PFSK-1 (cell line): ENCODE data around the gene CCDC177.

ENCODE experiments used
- POLR2AphosphoS5 ChIP-seq: IDR thresholded peaks from 2 replicates; pipeline ENCODE4 v1.6.1; 2012; ENCODE audit warnings: low read depth, mild to moderate bottlenecking, control low read depth, low read length, moderate library complexity
- SIN3A ChIP-seq: IDR thresholded peaks from 2 replicates; pipeline ENCODE4 v1.6.1; 2012; ENCODE audit warnings: mild to moderate bottlenecking, low read length, moderate library complexity, borderline replicate concordance; ENCODE audit not compliant: insufficient read depth
- TAF1 ChIP-seq: IDR thresholded peaks from 2 replicates; pipeline ENCODE4 v1.6.1; 2012; ENCODE audit warnings: low read length, control low read depth, borderline replicate concordance; ENCODE audit not compliant: insufficient read depth

DNA sequence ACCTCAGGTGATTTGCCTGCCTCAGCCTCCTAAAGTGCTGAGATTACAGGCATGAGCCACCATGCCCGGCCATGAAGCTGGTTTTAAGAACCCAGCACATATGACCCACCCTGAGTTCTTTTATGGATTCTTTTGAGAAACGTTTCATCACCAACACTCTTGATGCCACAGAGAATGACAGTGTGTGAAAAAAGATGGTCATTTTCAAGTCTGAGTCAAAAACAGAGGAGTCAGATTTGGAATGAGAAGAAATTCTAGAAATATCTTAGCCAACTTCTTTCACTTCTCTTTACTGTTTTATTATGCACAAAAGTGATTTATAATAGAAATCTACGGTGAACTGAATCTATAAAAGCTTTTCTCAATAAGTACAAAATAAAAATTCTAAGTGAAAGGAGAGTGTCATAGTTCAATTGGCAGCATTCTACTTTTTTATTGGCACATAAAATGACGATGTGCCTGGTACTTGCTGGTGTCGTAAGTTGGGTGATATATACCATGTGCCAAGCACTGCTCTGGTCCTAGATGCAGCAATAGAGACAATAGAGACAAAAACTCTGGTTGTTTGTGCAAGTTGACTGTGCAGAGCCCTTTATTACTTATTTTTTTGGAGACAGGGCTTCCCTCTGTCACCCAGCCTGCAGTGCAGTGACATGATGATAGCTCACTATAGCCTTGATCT, 33.9 kb downstream of the CCDC177 start:
- TF ChIP-seq SIN3A (no peak), TAF1 (no peak), POLR2AphosphoS5 (no peak)
